ENCODE data around the gene ITPA.

The ITPA gene

GRCh38 chr20:3251806-3252205 lies 42.5 kb downstream of the ITPA start:
- Histone ChIP-seq H3K27ac (ENCODE audit: low read length) (no peak overlapping the region), H2AFZ (ENCODE audit: low read depth, low read length) (no peak overlapping the region), H4K20me1 (ENCODE audit: insufficient read depth, low read length) (no peaks in the 10 kb centered on the region), H3K9me3 (ENCODE audit: insufficient read depth, low read length, severe bottlenecking) (no peaks in the 10 kb centered on the region), H3K27me3 (ENCODE audit: insufficient read depth, low read length, poor library complexity) (peaks cover 20% of the 10 kb centered on the region), H3K4me1 (ENCODE audit: insufficient read depth, low read length) (no peaks in the 10 kb centered on the region), H3K4me3 (ENCODE audit: low read depth in 1 of 2, low read length in 2 of 2) (no peak overlapping the region), H3K36me3 (ENCODE audit: insufficient read depth, low read length) (no peaks in the 10 kb centered on the region), H3K9ac (ENCODE audit: low read depth, low read length) (no peak overlapping the region), H3K4me2 (ENCODE audit: insufficient read depth, low read length) (no peak overlapping the region), H3K79me2 (ENCODE audit: insufficient read depth, low read length) (no peaks in the 10 kb centered on the region)
- no peak for TF ChIP-seq EZH2 (IDR thresholded peaks at IDR 0.05; ENCODE audit: borderline replicate concordance, low read depth, low read length, severe bottlenecking)
- TF ChIP-seq CTCF (IDR thresholded peaks at IDR 0.05; ENCODE audit: borderline replicate concordance, extremely low read depth, low read length, poor library complexity, severe bottlenecking), result no peak
- ATAC-seq (ENCODE audit: insufficient read depth, low read depth) (no peak), DNase-seq (no peak)

GRCh38 chr20:3255728-3256127 lies 46.4 kb downstream of the ITPA start:
- no peak overlapping the region for H3K27ac ChIP-seq (ENCODE audit: low read length)
- no peaks in the 10 kb centered on the region for H3K36me3 ChIP-seq (ENCODE audit: insufficient read depth, low read length)
- no peak overlapping the region for H3K4me2 ChIP-seq (ENCODE audit: insufficient read depth, low read length)
- DNase-seq, result no peak
- ATAC-seq (ENCODE audit: insufficient read depth, low read depth), result no peak
- no peaks in the 10 kb centered on the region for H4K20me1 ChIP-seq (ENCODE audit: insufficient read depth, low read length)
- H3K79me2 ChIP-seq (ENCODE audit: insufficient read depth, low read length), result no peaks in the 10 kb centered on the region
- H2AFZ ChIP-seq (ENCODE audit: low read depth, low read length), result no peak overlapping the region
- TF ChIP-seq CTCF (IDR thresholded peaks at IDR 0.05; ENCODE audit: borderline replicate concordance, extremely low read depth, low read length, poor library complexity, severe bottlenecking) (no peak), EZH2 (IDR thresholded peaks at IDR 0.05; ENCODE audit: borderline replicate concordance, low read depth, low read length, severe bottlenecking) (no peak)
- no peaks in the 10 kb centered on the region for H3K4me1 ChIP-seq (ENCODE audit: insufficient read depth, low read length)
- no peak overlapping the region for H3K9ac ChIP-seq (ENCODE audit: low read depth, low read length)
- no peaks in the 10 kb centered on the region for H3K9me3 ChIP-seq (ENCODE audit: insufficient read depth, low read length, severe bottlenecking)
- no peak overlapping the region for H3K4me3 ChIP-seq (ENCODE audit: low read depth in 1 of 2, low read length in 2 of 2)
- H3K27me3 ChIP-seq (ENCODE audit: insufficient read depth, low read length, poor library complexity), result peaks cover 4% of the 10 kb centered on the region

- H3K9me3 ChIP-seq (ENCODE audit: insufficient read depth, low read length, severe bottlenecking), result no peaks in the 10 kb centered on the region
- no peak overlapping the region for H3K27ac ChIP-seq (ENCODE audit: low read length)
- peaks cover 4% of the 10 kb centered on the region for H3K27me3 ChIP-seq (ENCODE audit: insufficient read depth, low read length, poor library complexity)
- no peaks in the 10 kb centered on the region for H4K20me1 ChIP-seq (ENCODE audit: insufficient read depth, low read length)
- no peaks in the 10 kb centered on the region for H3K79me2 ChIP-seq (ENCODE audit: insufficient read depth, low read length)
- TF ChIP-seq EZH2 (IDR thresholded peaks at IDR 0.05; ENCODE audit: borderline replicate concordance, low read depth, low read length, severe bottlenecking) (no peak), CTCF (IDR thresholded peaks at IDR 0.05; ENCODE audit: borderline replicate concordance, extremely low read depth, low read length, poor library complexity, severe bottlenecking) (no peak)
- no peak overlapping the region for H3K9ac ChIP-seq (ENCODE audit: low read depth, low read length)
- no peak overlapping the region for H3K4me3 ChIP-seq (ENCODE audit: low read depth in 1 of 2, low read length in 2 of 2)
- DNase-seq, result no peak
- ATAC-seq (ENCODE audit: insufficient read depth, low read depth), result no peak
- H3K4me1 ChIP-seq (ENCODE audit: insufficient read depth, low read length), result no peaks in the 10 kb centered on the region
- no peaks in the 10 kb centered on the region for H3K36me3 ChIP-seq (ENCODE audit: insufficient read depth, low read length)
- H2AFZ ChIP-seq (ENCODE audit: low read depth, low read length), result no peak overlapping the region
- H3K4me2 ChIP-seq (ENCODE audit: insufficient read depth, low read length), result no peak overlapping the region
Observed at GRCh38 chr20:3258429-3258828, 49.1 kb downstream of the ITPA start.

GRCh38 chr20:3262566-3262965 lies 53.3 kb downstream of the ITPA start:
- no peak for ATAC-seq (ENCODE audit: insufficient read depth, low read depth)
- no peak overlapping the region for H3K4me2 ChIP-seq (ENCODE audit: insufficient read depth, low read length)
- no peaks in the 10 kb centered on the region for H4K20me1 ChIP-seq (ENCODE audit: insufficient read depth, low read length)
- H3K9ac ChIP-seq (ENCODE audit: low read depth, low read length), result no peak overlapping the region
- no peak for DNase-seq
- H3K79me2 ChIP-seq (ENCODE audit: insufficient read depth, low read length), result no peaks in the 10 kb centered on the region
- H2AFZ ChIP-seq (ENCODE audit: low read depth, low read length), result no peak overlapping the region
- no peak for TF ChIP-seq CTCF (IDR thresholded peaks at IDR 0.05; ENCODE audit: borderline replicate concordance, extremely low read depth, low read length, poor library complexity, severe bottlenecking)
- no peak for TF ChIP-seq EZH2 (IDR thresholded peaks at IDR 0.05; ENCODE audit: borderline replicate concordance, low read depth, low read length, severe bottlenecking)
- H3K36me3 ChIP-seq (ENCODE audit: insufficient read depth, low read length), result no peaks in the 10 kb centered on the region
- H3K4me3 ChIP-seq (ENCODE audit: low read depth in 1 of 2, low read length in 2 of 2), result no peak overlapping the region
- H3K27ac ChIP-seq (ENCODE audit: low read length), result no peak overlapping the region
- H3K27me3 ChIP-seq (ENCODE audit: insufficient read depth, low read length, poor library complexity), result no peaks in the 10 kb centered on the region
- H3K4me1 ChIP-seq (ENCODE audit: insufficient read depth, low read length), result no peaks in the 10 kb centered on the region
- H3K9me3 ChIP-seq (ENCODE audit: insufficient read depth, low read length, severe bottlenecking), result no peaks in the 10 kb centered on the region
